ENCODE measurements around the gene MIER3. TPM values are rescaled to one million over a fixed set of nuclear protein-coding genes. Genes with fewer than 3 reads are reported as not detected.

The MIER3 gene
- total RNA-seq, 1 donor from 2014 or later = 5.5 TPM

DNA sequence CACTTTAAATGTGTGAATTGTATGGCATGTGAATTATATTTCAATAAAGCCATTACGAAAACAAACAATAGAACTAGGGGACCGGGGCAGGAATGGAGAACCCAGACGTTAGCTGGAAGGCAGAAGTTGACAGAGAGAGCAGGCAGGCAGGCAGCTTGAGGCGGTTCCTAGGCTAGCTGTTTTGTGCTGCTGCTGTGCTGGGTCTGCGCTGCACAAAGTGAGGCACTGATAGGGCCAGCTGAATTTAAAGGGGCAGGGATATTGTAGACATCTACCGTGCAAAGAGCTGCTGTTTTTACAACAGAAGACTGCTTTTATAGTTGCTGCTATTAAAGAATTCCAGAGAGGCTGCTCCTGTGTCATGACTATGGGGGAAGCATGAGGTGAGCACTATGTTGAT, 21.6 kb upstream of the MIER3 start:
- TF ChIP-seq, protein P1, sequence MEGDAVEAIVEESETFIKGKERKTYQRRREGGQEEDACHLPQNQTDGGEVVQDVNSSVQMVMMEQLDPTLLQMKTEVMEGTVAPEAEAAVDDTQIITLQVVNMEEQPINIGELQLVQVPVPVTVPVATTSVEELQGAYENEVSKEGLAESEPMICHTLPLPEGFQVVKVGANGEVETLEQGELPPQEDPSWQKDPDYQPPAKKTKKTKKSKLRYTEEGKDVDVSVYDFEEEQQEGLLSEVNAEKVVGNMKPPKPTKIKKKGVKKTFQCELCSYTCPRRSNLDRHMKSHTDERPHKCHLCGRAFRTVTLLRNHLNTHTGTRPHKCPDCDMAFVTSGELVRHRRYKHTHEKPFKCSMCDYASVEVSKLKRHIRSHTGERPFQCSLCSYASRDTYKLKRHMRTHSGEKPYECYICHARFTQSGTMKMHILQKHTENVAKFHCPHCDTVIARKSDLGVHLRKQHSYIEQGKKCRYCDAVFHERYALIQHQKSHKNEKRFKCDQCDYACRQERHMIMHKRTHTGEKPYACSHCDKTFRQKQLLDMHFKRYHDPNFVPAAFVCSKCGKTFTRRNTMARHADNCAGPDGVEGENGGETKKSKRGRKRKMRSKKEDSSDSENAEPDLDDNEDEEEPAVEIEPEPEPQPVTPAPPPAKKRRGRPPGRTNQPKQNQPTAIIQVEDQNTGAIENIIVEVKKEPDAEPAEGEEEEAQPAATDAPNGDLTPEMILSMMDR (IDR thresholded peaks at IDR 0.05) = no peak
- Histone ChIP-seq H3K9me3 (no peaks in the 10 kb centered on the region), H3K4me1 (no peaks in the 10 kb centered on the region), H3K27me3 (no peaks in the 10 kb centered on the region), H3K4me3 (no peak overlapping the region), H3K36me3 (no peaks in the 10 kb centered on the region), H3K27ac (no peak overlapping the region)
- no peak for DNase-seq (ENCODE audit: low spot score in 2 of 2)
- intact Hi-C loops (cut with DNase I) = no loop called here

DNA sequence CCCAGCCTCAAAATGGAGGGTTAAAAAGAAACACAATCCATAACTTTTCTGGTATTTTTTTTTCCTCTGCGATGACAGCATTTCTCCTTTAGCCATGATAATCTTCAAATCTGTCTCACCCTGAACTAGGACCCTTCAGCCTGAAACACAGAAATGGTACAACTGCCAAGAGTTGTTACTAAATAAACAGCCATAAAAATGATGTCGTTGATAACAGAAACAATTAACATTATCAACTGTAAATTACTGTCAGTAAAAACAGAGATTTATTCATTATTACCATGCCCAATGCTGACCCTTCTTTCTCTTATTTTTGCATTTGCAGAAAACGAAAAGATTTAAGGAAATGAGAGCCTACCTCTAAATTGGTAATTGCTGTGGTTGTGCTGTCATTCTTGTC, 19.4 kb upstream of the MIER3 start:
- no peak overlapping the region for H3K4me3 ChIP-seq
- H3K4me1 ChIP-seq = no peaks in the 10 kb centered on the region
- TF ChIP-seq, protein P1 (IDR thresholded peaks at IDR 0.05) = no peak
- H3K27ac ChIP-seq = no peak overlapping the region
- H3K9me3 ChIP-seq = no peaks in the 10 kb centered on the region
- no peaks in the 10 kb centered on the region for H3K27me3 ChIP-seq
- no peaks in the 10 kb centered on the region for H3K36me3 ChIP-seq
- no peak for DNase-seq (ENCODE audit: low spot score in 2 of 2)
- intact Hi-C loops (cut with DNase I) = no loop called here

DNA sequence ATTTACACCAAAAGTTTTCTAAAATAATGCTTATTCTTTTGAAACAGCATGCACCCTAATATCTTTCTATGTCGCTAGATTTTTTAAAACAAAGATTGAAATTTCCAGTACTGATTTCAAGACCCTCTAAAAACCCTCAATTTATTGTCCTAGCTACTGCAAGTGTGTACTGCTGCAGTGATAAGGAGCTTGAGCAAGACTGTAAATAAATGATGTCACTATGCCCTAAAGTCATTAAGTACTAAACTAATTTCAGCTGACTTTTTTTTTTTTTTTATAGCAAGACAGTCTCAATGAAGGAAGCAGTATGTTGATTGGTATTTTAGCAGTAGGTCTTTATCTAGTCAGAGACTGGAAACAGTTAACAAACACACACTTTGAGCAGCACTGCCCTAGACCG, 12.2 kb upstream of the MIER3 start:
- H3K27me3 ChIP-seq = no peaks in the 10 kb centered on the region
- TF ChIP-seq, protein P1 (IDR thresholded peaks at IDR 0.05) = no peak
- no peak overlapping the region for H3K27ac ChIP-seq
- intact Hi-C loops (cut with DNase I) = no loop called here
- no peak overlapping the region for H3K4me3 ChIP-seq
- no peaks in the 10 kb centered on the region for H3K9me3 ChIP-seq
- no peaks in the 10 kb centered on the region for H3K36me3 ChIP-seq
- H3K4me1 ChIP-seq = no peaks in the 10 kb centered on the region
- no peak for DNase-seq (ENCODE audit: low spot score in 2 of 2)

DNA sequence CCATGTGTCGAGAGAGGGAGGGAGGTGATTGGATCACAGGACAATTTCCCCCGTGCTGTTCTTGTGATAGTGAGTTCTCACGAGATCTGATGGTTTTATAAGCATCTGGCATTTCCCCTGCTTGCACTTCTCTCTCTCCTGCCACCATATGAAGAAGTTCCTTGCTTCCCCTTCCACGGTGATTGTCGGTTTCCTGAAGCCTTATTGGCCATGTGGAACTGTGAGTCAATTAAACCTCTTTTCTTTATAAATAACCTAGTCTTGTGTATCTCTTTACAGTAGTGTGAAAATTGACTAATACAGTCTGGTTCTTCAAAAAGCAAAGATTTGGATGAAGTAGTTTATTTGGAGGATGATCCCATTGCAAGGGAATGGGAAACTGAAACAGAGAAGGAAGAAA, 11.3 kb upstream of the MIER3 start:
- Histone ChIP-seq H3K4me3 (no peak overlapping the region), H3K36me3 (no peaks in the 10 kb centered on the region), H3K27ac (no peak overlapping the region), H3K4me1 (no peaks in the 10 kb centered on the region), H3K27me3 (no peaks in the 10 kb centered on the region), H3K9me3 (no peaks in the 10 kb centered on the region)
- DNase-seq (ENCODE audit: low spot score in 2 of 2) = no peak
- TF ChIP-seq, protein P1 (IDR thresholded peaks at IDR 0.05) = no peak
- intact Hi-C loops (cut with DNase I) = no loop called here

DNA sequence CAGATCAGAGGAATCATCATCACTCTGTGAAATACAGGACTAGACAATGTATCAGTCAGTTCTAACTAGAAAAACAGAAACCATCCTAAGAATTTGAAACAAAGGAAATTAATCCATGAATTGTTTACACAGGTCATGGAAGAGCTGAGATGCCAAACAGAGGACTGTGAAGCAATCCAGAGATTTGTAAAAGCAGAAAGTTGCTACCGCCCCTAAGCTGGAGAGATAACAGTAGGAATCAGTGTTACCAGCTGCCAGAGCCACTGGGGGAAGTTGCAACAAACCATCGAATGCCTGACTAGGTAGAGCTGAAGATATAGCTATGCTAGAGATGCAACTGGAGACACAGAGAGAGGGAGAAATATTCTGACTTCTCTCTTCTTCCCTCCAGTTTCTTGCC, 10.4 kb upstream of the MIER3 start:
- H3K27ac ChIP-seq = no peak overlapping the region
- no peak for DNase-seq (ENCODE audit: low spot score in 2 of 2)
- intact Hi-C loops (cut with DNase I) = no loop called here
- no peaks in the 10 kb centered on the region for H3K27me3 ChIP-seq
- H3K36me3 ChIP-seq = no peaks in the 10 kb centered on the region
- no peaks in the 10 kb centered on the region for H3K4me1 ChIP-seq
- no peak overlapping the region for H3K4me3 ChIP-seq
- TF ChIP-seq, protein P1 (IDR thresholded peaks at IDR 0.05) = no peak
- no peaks in the 10 kb centered on the region for H3K9me3 ChIP-seq

DNA sequence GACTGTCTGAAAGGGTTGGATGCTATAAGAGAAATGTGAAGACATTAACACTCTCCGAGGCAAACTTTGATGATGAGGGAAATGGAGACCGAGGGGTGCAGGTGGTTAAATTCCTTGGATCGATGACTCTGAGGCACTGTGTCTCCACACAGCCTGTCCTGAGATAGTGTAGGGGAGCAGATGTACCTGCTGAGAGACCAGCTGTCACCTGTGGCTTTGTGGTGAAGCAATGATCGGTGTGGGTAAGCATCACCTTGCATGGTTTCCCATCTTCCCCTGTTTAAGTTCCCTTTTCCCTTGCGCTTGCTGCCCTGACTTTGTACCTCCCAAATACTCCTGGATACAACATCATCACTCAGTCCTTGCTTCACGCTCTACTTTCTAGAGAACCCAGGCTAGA, 9.8 kb upstream of the MIER3 start:
- no peaks in the 10 kb centered on the region for H3K36me3 ChIP-seq
- H3K4me3 ChIP-seq = no peak overlapping the region
- H3K9me3 ChIP-seq = no peaks in the 10 kb centered on the region
- TF ChIP-seq, protein P1 (IDR thresholded peaks at IDR 0.05) = no peak
- intact Hi-C loops (cut with DNase I) = no loop called here
- no peaks in the 10 kb centered on the region for H3K4me1 ChIP-seq
- no peaks in the 10 kb centered on the region for H3K27me3 ChIP-seq
- no peak for DNase-seq (ENCODE audit: low spot score in 2 of 2)
- H3K27ac ChIP-seq = no peak overlapping the region
